LNCaP clone FGC (cell line): ENCODE results near the gene GABPA.

Experiments
- DNase-seq: peaks from one replicate; pipeline ENCODE4 v3.0.0-alpha.2; 2011; ENCODE audit warnings: low read depth
- H3K4me3 ChIP-seq: 2 replicates; pipeline ENCODE4 v1.5.1; 2011; ENCODE audit warnings: mild to moderate bottlenecking, low read depth, low read length, control low read depth
- TF ChIP-seq, protein P1 (sequence below): IDR thresholded peaks from 2 replicates; pipeline ENCODE4 v1.5.1; 2012; ENCODE audit warnings: mild to moderate bottlenecking; ENCODE audit not compliant: control insufficient read depth, insufficient read depth; ENCODE audit errors: extremely low read depth

The GABPA gene

DNA sequence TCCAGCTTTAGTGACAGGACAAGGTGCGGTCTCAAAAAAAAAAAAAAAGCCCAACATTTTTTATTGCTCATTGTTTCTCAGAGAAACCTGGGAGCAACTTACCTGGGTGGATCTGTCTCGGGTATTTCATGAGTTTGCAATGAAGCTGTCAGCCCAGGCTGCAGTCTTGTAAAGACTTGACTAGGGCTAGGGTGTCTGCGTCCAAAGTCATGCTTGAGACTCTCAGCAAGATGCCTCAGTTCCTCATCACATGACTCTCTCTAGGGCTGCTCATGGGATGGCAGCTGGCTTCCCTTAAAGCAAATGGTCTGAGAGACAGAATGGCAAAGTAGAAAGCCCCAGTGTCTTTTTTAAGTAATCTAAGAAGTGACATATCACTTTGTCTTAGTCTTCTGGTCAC is 8.1 kb downstream of the GABPA start:
- DNase-seq = no peak
- TF ChIP-seq, protein P1, sequence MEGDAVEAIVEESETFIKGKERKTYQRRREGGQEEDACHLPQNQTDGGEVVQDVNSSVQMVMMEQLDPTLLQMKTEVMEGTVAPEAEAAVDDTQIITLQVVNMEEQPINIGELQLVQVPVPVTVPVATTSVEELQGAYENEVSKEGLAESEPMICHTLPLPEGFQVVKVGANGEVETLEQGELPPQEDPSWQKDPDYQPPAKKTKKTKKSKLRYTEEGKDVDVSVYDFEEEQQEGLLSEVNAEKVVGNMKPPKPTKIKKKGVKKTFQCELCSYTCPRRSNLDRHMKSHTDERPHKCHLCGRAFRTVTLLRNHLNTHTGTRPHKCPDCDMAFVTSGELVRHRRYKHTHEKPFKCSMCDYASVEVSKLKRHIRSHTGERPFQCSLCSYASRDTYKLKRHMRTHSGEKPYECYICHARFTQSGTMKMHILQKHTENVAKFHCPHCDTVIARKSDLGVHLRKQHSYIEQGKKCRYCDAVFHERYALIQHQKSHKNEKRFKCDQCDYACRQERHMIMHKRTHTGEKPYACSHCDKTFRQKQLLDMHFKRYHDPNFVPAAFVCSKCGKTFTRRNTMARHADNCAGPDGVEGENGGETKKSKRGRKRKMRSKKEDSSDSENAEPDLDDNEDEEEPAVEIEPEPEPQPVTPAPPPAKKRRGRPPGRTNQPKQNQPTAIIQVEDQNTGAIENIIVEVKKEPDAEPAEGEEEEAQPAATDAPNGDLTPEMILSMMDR = no peak
- no peak overlapping the region for H3K4me3 ChIP-seq

DNA sequence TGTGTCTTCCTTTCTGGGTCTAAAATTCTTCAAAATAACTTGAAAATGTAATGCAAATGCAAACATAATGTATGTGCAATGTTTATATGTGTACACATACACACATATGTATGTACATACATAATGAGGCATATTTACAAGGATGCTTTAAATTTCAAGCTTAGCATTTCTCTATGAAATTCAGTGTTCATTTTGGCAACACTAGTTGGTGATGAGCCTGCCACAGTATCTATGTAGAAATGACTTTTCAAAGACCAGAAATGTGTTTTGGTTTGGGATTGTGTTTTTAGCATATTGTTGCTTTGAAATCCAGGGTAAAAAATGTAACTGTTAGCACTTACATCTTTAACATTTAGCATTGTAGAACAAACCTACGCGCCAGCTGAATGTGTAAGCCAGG is 10.1 kb downstream of the GABPA start:
- no peak for DNase-seq
- TF ChIP-seq, protein P1 = no peak
- H3K4me3 ChIP-seq = no peak overlapping the region

DNA sequence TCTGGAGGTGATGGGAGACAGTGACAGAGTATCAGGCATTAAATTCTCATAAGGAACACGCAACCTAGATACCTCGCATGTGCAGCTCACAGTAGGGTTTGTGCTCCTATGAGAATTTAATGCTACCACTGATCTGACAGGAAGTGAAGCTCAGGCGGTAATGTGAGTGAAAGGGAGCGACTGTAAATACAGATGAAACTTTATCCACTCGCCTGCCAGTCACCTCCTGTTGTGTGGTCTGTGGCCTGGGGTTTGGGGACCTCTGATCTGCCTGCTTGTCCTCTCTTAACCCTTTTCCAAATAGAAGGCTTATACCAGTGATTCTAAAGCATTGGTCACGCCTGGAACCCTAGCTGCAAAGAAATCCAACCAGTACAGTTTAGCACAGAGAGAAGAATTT is 15.3 kb downstream of the GABPA start:
- no peak overlapping the region for H3K4me3 ChIP-seq
- no peak for DNase-seq
- TF ChIP-seq, protein P1 = no peak

DNA sequence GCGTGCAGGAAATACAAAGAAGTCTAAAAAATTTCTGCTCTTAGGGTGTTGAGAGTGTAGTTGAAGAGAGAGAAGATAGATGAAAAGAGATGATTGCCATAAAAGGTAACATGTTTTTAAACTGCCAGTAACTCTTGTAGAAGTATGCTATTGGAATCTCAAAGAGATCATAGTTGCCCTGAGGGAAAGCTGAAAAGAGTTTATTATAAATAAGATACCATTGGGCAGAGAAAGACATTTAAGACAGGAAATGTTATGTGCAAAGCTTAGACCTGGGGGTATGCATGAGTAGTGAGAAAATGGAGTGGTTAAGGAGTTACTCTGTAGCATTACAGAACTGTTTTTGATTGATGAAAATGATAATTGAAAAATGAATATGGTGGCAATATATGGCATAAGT is 17.6 kb downstream of the GABPA start:
- no peak for DNase-seq
- TF ChIP-seq, protein P1 = no peak
- no peak overlapping the region for H3K4me3 ChIP-seq

DNA sequence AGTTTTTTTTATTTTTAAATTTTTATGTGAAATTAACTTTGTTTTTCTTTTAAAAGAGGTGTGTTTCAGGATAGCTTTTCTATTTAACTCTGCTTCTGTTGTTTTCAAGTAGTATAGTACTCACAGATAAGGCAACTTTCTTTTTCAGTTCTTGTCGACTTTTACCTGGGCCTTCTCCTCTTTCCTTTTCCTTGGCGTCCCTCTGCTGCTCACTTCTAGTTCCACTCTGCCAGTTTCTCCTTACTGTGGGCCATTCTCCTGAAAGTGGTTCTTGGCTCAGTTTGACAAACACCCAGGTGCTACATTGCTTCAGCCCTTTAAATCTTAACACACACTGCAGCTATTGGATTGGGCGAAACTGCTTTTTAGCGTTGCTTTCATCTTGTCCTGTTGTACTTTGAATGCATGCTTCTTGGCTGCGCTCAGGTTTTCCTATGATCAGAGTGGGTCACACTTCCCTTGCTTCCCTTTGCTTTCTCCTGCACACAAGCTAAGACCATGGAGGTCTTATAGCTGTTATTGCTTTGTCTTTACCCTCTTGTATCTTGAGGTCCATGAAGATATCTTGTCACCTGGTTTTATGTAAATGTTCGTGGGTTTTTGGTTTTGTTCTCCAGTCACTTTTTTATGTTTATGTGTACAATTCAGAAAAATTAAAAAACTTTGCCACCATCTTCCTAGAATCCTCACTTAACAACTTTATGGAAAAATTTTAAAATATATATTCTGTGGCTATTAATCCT is 21.6 kb downstream of the GABPA start:
- H3K4me3 ChIP-seq = no peak overlapping the region
- DNase-seq = no peak
- TF ChIP-seq, protein P1 = no peak

DNA sequence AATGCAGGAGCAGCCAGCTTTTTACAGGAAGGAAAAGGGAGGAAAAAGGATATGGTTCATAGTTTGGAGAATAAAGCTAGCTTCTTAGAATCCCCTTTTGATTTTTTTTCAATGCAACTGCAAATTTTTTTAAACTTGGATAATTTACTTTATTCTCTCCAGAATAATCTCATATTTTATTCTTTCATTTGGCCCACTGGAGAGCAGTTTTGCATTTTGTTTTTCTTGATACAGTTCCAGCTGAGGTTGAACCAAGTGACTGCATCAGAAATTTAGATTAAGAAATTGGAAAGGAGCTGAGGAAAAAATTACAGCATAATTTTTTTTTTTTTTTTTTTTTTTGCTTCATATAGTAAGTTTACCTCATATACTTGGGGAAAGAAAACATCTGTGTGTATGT is 22.8 kb downstream of the GABPA start:
- no peak for DNase-seq
- TF ChIP-seq, protein P1 = no peak
- H3K4me3 ChIP-seq = no peak overlapping the region

DNA sequence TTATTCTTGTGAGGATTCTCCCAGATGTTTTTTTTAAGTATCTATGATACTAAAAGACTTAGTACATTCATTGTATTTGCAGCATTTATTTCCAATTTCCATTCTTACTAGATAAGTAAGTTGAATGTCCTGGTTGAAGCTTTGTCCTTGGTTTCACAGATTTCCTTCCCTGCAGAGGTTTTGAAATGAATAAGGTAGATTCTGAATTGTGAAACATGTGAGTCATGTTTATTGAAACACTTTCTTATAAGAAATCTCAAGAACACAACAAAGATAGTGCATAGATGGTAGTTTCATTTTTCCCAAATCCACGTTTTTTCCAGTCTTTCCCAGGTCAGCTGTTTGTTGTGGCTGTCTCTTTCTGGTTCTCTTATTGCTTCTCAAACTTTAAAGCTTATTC is 24.8 kb downstream of the GABPA start:
- H3K4me3 ChIP-seq = no peak overlapping the region
- DNase-seq = no peak
- TF ChIP-seq, protein P1 = no peak
